Iris pigment epithelial cell (primary cell): ENCODE results near the gene TMED6.
"Not testable (repeated sequence)": the region's sequence is repeated elsewhere in the genome, so short reads cannot be mapped to it uniquely, and the experiment has no call there.

Source experiments
- DNase-seq: peaks from one replicate; pipeline ENCODE4 v3.0.0-alpha.2; 2011; ENCODE audit warnings: low read depth

The TMED6 gene

GRCh38 chr16:69301861-69302260 lies 49.7 kb downstream of the TMED6 start:
- no peak for DNase-seq

GRCh38 chr16:69301187-69301586 lies 50.4 kb downstream of the TMED6 start:
- no peak for DNase-seq

DNA sequence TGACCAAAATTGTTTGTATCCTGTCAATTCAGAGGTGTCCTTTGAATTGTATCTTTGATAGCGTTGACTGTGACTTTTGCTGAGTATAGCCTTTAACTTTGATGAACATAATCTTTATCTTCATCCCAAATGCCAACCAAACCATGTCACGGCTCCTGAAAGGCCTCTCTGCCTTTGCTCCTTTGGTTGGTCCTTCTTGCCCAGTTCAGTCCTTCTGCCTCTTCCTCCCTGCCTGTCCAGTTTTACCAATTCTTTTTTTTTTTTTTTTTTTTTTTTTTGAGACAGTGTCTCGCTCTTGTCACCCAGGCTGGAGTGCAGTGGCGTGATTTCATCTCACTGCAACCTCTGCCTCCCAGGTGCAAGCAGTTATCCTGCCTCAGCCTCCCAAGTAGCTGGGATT lies 53.3 kb downstream of the TMED6 start:
- DNase-seq: no peak

GRCh38 chr16:69296771-69297170 lies 54.8 kb downstream of the TMED6 start:
- not testable (repeated sequence) for DNase-seq

DNA sequence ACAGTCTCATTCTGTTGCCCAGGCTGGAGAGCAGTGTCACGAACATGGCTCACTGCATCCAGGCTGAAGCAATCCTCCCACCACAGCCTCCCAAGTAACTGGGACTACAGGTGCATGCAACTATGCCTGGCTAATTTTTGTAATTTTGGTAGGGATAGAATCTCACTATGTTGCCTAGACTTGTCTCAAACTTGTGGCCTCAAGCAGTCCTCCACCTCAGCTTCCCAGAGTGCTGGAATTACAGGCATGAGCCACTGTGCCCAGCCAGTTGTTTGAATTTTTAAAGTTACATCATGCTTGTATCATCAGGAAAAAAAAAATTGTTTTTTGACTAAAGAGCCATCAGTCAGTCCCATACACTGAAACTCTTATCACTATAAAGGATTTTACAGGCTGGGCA lies 57.5 kb downstream of the TMED6 start:
- DNase-seq: no peak

GRCh38 chr16:69293401-69293800 lies 58.2 kb downstream of the TMED6 start:
- no peak for DNase-seq
